IMR-90 (cell line): ENCODE results near the gene CYSRT1.

Experiments
- CHD1 ChIP-seq: IDR thresholded peaks from 2 replicates; pipeline ENCODE4 v1.6.1; 2012; ENCODE audit warnings: low read depth, low read length, improper control_type of control experiment
- MAFK ChIP-seq: IDR thresholded peaks from 2 replicates; pipeline ENCODE4 v1.6.1; 2012; ENCODE audit warnings: low read depth, low read length, improper control_type of control experiment
- RAD21 ChIP-seq: IDR thresholded peaks from 2 replicates; pipeline ENCODE4 v1.6.1; 2012; ENCODE audit warnings: low read length, improper control_type of control experiment
- RFX5 ChIP-seq: IDR thresholded peaks from 2 replicates; pipeline ENCODE4 v1.8.0; 2012; ENCODE audit warnings: low read depth, mild to moderate bottlenecking, low read length, moderate library complexity
- TF ChIP-seq, protein P1 (sequence below): conservative IDR thresholded peaks from 2 replicates; pipeline ENCODE4 v1.5.1; 2012; ENCODE audit warnings: mild to moderate bottlenecking, low read depth, low read length, improper control_type of control experiment

DNA sequence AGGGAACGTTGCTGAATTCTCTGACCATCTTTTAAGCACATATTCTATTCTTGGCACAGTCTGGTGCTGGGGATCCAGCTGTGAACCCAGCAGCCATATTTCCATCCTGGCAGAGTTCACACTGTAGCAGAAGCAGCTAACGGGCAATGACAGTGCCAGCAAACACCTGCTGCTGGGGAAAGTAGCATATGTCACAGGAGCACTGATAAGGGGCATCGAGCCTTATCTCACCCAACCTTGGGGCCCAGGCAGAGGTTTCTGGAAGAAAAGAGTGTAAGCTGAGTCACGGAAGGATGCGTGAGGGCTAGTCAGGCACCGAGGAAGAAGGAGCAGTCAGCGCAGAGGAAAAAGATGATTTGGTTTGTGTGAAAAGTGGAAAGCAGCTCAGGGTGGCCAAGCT lies 18.4 kb upstream of the CYSRT1 start:
- TF ChIP-seq RAD21, result no peak
- TF ChIP-seq, protein P1, sequence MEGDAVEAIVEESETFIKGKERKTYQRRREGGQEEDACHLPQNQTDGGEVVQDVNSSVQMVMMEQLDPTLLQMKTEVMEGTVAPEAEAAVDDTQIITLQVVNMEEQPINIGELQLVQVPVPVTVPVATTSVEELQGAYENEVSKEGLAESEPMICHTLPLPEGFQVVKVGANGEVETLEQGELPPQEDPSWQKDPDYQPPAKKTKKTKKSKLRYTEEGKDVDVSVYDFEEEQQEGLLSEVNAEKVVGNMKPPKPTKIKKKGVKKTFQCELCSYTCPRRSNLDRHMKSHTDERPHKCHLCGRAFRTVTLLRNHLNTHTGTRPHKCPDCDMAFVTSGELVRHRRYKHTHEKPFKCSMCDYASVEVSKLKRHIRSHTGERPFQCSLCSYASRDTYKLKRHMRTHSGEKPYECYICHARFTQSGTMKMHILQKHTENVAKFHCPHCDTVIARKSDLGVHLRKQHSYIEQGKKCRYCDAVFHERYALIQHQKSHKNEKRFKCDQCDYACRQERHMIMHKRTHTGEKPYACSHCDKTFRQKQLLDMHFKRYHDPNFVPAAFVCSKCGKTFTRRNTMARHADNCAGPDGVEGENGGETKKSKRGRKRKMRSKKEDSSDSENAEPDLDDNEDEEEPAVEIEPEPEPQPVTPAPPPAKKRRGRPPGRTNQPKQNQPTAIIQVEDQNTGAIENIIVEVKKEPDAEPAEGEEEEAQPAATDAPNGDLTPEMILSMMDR, result no peak
- no peak for TF ChIP-seq MAFK
- no peak for TF ChIP-seq RFX5
- no peak for TF ChIP-seq CHD1
